ENCODE measurements around the gene STX16.

GRCh38 chr20:58625585-58625984 lies 25.5 kb upstream of the STX16 start:
- TF ChIP-seq, protein P1, sequence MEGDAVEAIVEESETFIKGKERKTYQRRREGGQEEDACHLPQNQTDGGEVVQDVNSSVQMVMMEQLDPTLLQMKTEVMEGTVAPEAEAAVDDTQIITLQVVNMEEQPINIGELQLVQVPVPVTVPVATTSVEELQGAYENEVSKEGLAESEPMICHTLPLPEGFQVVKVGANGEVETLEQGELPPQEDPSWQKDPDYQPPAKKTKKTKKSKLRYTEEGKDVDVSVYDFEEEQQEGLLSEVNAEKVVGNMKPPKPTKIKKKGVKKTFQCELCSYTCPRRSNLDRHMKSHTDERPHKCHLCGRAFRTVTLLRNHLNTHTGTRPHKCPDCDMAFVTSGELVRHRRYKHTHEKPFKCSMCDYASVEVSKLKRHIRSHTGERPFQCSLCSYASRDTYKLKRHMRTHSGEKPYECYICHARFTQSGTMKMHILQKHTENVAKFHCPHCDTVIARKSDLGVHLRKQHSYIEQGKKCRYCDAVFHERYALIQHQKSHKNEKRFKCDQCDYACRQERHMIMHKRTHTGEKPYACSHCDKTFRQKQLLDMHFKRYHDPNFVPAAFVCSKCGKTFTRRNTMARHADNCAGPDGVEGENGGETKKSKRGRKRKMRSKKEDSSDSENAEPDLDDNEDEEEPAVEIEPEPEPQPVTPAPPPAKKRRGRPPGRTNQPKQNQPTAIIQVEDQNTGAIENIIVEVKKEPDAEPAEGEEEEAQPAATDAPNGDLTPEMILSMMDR (IDR thresholded peaks at IDR 0.05), result no peak
- TF ChIP-seq POLR2A (IDR thresholded peaks at IDR 0.05), result no peak
- no peak for TF ChIP-seq EP300 (IDR thresholded peaks at IDR 0.05; ENCODE audit: low read depth)
